ENCODE measurements around the gene NEUROG3. TPM values are rescaled to one million over a fixed set of nuclear protein-coding genes. Genes with fewer than 3 reads are reported as not detected.
A peak's percentile ranks its signal among the peaks of the same experiment; 100 is the strongest.

NEUROG3 gene
- total RNA-seq = not detected in 2 replicates

DNA sequence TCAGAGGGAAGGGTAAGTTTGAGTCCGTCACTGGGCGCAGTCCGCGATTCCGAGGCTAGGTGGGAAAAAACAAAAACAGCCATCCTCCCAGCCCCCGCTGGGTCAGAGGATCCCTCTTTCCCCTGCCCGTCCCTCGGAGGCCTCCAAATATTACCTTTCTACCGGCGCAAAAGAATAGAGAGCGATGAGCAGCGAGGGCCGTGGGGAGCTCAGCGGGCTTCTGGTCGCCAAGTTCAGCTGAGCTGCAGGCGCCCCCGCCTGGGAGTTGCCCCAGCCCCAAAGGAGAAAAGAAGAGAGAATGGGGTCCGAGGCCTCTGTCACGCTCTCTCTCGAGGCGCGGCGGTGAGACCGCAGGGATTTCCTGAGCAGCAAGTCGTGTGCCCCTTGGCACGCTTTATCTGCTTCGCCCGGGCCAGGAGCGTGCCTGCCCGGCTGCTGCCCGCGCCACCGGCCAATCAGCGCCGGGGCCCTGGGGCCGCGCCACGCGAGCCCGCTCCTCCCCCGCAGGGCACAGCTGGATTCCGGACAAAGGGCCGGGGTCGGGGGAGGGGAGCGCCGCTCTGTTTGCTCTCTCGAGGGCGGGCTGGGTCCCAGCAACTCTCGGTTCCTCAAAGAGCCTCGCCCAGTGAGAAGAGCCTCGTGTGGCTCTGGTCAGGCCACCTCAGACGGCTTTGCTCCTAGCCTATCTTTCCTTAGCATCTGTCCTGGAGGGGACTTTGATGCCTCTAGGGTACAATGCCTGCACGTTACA lies at the start of gene NEUROG3:
Gene NEUROG3, minus strand, starts transcription at position 367 of the 751 bp plus-strand sequence. CDS start 379 bp downstream, outside the sequence.
- no peak for DNase-seq

DNA sequence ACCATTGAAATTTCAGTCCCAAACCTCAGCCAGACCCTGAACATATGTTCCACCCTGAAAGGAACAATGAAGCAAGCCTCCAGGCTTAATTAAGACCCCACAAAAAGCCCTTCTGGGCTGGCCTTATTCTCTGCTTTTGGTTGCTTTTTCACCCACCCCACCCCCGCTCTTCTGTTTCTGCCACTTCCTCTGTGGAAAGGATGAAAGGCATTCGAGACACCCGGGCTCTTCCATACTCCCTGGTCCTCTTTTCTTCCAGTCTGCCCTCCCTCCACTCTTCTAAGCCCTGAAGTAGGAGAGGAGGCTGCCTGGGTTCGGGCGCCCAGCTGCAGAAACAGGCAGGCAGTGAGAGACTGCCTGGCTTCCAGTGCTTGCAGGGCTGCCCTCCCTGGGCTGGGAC lies 47.4 kb upstream of the NEUROG3 start:
- DNase-seq = no peak

DNA sequence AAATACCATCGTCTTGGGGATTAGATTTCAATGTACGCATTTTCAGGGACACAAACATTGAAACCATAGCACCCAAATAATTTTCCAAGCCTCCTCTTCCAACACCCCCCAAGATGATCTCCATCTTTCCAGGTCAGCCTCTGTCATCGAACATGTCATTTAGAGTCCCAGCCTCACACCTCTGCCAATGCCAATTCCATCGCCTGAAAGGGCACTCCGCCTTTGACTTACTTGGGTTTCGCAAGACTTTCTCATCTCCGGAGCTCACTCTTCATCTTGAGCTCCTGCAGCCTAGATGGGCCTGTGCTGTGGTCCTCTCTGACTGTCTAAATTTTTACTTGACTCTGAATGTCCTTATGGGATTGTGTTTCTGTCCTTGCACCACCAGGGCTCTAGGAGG lies 46.4 kb upstream of the NEUROG3 start:
- no peak for DNase-seq

- no peak for DNase-seq
Measured at GRCh38 chr10:69618746-69619145, 45.5 kb upstream of the NEUROG3 start.

GRCh38 chr10:69616358-69616757 lies 43.1 kb upstream of the NEUROG3 start:
- DNase-seq = no peak

DNA sequence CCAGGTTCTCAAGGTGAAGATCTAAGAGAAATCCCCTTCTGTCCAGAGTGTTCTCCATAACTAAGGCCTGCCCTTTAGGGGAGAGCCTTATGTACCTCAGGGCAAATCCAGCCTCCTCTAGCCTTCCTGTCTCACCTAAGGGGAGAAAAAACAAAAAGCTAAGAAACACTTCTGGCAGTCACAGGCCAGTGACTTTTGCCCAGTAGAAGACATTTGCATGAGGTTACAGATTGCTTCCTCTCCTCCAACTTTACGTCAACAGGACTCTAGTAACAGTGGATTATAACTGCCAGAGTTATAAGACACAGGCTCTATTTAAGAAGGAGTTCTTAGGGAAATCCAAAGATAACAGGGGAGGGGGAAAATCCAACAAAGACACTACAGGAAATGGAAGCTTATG lies 40.9 kb upstream of the NEUROG3 start:
- no peak for DNase-seq

DNA sequence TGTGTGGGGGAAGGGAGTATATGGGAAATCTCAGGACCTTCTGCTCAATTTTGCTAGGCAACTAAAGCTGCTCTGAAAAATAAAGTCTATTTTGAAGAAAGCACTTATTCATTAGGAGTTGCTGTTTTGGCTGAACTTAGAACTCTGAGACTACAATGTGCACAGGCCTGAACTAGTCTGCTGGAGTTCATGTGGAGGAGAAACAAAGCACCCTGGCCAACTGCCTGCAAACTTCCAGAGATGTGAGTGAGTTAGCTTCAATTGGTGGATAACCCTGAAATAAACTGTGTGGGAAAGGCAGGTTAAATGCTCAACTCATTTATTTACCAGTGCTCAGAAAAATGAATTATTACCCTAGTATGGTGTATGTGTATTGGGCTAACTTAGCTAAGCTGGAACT lies 39.5 kb upstream of the NEUROG3 start:
- DNase-seq = no peak

DNA sequence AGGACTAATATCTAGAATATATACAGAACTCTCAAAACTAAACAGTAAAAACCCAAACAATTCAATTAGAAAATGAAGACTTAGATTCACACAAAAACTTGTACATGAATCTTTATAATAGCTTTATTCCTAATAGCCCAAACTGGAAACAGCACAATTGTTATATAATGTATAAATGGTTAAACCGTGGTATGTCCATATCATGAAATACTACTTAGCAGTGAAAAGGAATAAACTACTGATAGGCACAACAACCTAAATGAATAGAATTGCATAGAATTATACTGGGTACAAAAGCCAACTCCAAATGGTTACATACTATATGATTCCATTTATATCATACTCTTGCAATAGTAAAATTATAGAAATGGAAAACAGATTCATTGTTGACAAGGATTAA lies 35.9 kb upstream of the NEUROG3 start:
- no peak for DNase-seq

- DNase-seq = no peak
Measured at GRCh38 chr10:69600761-69601330, 27.6 kb upstream of the NEUROG3 start.

GRCh38 chr10:69588358-69588757 lies 15.1 kb upstream of the NEUROG3 start:
- no peak for DNase-seq

- no peak for DNase-seq
Measured at GRCh38 chr10:69584624-69585023, 11.4 kb upstream of the NEUROG3 start.

GRCh38 chr10:69583106-69583505 lies 9.9 kb upstream of the NEUROG3 start:
- DNase-seq = no peak

GRCh38 chr10:69580435-69580834 lies 7.2 kb upstream of the NEUROG3 start:
- DNase-seq = no peak

GRCh38 chr10:69579464-69580060 lies 6.3 kb upstream of the NEUROG3 start:
- DNase-seq = no peak

- no peak for DNase-seq
Measured at GRCh38 chr10:69578508-69578991, 5.3 kb upstream of the NEUROG3 start.

GRCh38 chr10:69577268-69578232 lies 4.3 kb upstream of the NEUROG3 start:
- peak; percentile 2 for DNase-seq

DNA sequence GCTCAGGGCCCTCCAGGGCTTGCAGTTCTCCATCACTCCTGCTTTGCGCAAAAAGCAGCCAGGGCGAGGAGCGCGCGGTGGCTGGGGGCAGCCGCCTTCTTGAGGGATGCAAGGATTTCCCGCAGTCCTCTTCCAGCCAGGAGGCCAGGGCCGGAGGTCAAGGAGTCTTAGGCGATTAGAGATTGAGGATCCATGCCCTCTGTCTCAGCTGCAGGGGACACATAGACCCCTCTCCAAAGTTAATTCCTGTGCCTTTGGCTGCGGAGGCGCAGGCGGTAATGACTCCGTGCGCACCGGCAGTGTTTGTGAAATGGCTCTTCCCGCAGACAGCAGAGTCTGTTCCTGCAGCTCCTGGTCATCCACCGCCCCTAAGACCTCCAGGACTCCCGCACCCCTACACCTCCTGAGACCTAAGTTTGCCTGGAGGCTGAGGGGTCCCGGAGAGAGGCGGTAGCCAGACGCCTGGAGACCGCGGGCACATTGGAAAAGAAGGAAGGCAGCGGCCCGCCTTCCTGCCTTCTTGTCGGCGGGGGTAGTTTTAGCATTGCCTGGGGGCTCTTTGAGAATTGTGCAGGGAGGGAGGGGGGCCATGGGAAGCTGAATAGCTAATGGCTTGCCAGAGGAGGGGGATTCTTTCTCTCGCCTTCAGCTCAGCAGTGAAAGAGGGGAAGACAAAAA lies 3.3 kb upstream of the NEUROG3 start:
- DNase-seq = peak; percentile 17

GRCh38 chr10:69575164-69575722 lies 2.0 kb upstream of the NEUROG3 start:
- DNase-seq = no peak

DNA sequence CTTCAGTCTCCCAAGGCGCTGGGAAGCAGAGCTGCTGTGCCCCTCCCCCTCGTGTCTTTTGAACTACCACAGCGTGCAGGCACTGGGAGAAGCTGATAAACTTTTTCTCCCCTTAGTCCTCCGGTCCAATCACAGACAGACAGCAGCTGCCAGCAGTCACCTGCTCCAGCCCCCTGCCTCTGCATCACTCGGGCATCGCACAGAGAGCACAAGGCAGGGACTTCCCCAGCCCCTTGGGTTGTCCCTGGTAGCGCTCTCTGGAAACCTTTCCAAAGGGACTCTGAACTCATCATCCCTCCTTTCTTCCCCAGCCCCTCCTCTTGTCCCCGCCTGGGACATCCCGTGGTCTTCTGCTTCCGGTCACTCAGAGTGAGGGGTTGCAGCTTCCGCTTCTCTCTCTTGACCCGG lies 1.4 kb upstream of the NEUROG3 start:
- no peak for DNase-seq

DNA sequence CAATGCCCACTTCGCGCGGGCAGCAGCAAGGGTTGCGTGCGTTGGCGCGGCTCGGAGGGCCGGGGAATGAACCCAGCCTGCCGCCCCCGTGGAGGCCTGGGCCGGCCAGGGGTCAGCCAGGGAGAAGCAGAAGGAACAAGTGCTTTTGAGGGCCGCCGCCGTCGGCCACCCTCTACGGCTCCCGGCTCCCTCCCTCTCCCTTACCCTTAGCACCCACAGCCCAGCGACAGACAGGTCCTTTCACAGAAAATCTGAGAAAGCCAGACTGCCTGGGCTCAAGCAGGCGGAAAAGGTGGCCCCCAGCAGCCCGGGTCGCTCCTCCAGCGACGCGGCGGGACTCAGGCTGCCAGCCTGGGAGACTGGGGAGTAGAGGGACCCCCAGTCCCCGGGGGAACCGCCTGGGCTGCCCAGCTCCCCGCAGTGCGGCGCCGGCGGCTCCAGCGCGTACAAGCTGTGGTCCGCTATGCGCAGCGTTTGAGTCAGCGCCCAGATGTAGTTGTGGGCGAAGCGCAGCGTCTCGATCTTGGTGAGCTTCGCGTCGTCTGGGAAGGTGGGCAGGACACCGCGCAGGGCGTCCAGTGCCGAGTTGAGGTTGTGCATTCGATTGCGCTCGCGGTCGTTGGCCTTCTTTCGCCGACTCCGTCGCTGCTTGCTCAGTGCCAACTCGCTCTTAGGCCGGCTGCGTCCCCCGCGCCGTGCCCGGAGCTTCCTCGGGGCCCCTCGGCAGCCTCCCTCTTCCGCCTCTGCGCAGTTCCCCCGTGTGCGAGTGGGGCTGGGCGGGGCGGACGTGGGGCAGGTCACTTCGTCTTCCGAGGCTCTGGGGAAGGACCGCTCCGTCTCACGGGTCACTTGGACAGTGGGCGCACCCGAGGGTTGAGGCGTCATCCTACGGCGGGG lies 815 bp downstream of the NEUROG3 start:
- no peak for DNase-seq
